ENCODE measurements around the gene GPC6.

The GPC6 gene

GRCh38 chr13:93847162-93847561 lies 620.6 kb downstream of the GPC6 start:
- H3K36me3 ChIP-seq (replicated peaks; ENCODE audit: low read depth, low read length) = no peaks in the 10 kb centered on the region
- H3K9ac ChIP-seq (ENCODE audit: low read length) = no peak overlapping the region
- H3K27ac ChIP-seq (ENCODE audit: low read length) = no peak overlapping the region
- TF ChIP-seq CTCF (IDR thresholded peaks at IDR 0.05; ENCODE audit: low read depth, low read length) (no peak), EZH2phosphoT487 (IDR thresholded peaks at IDR 0.05; ENCODE audit: low read depth) (no peak)
- H3K4me2 ChIP-seq (ENCODE audit: low read length) = 0 out of 2 replicates have a peak overlapping the region, but pooled peaks have one; percentile 2
- H3K27me3 ChIP-seq (ENCODE audit: low read depth, low read length) = no peaks in the 10 kb centered on the region
- H3K4me1 ChIP-seq (ENCODE audit: low read length) = peaks cover 18% of the 10 kb centered on the region
- no peaks in the 10 kb centered on the region for H4K20me1 ChIP-seq (ENCODE audit: insufficient read depth, low read length)
- no peaks in the 10 kb centered on the region for H3K79me2 ChIP-seq (ENCODE audit: low read length)
- H3K4me3 ChIP-seq (ENCODE audit: low read length) = no peak overlapping the region
- no peak overlapping the region for H2AFZ ChIP-seq (ENCODE audit: low read depth, low read length)
- no peaks in the 10 kb centered on the region for H3K9me3 ChIP-seq (ENCODE audit: insufficient read depth, low read length)

- H2AFZ ChIP-seq (ENCODE audit: low read depth, low read length) = peak overlapping the region; percentile 16; the same call in 1 of the 2 replicates
- H4K20me1 ChIP-seq (ENCODE audit: insufficient read depth, low read length) = no peaks in the 10 kb centered on the region
- no peak overlapping the region for H3K9ac ChIP-seq (ENCODE audit: low read length)
- peak overlapping the region; percentile 28 for H3K4me2 ChIP-seq (ENCODE audit: low read length)
- no peaks in the 10 kb centered on the region for H3K27me3 ChIP-seq (ENCODE audit: low read depth, low read length)
- peaks cover 18% of the 10 kb centered on the region for H3K4me1 ChIP-seq (ENCODE audit: low read length)
- no peaks in the 10 kb centered on the region for H3K79me2 ChIP-seq (ENCODE audit: low read length)
- peak overlapping the region; percentile 6; the same call in 1 of the 2 replicates for H3K4me3 ChIP-seq (ENCODE audit: low read length)
- no peaks in the 10 kb centered on the region for H3K36me3 ChIP-seq (replicated peaks; ENCODE audit: low read depth, low read length)
- H3K27ac ChIP-seq (ENCODE audit: low read length) = no peak overlapping the region
- H3K9me3 ChIP-seq (ENCODE audit: insufficient read depth, low read length) = no peaks in the 10 kb centered on the region
- TF ChIP-seq EZH2phosphoT487 (IDR thresholded peaks at IDR 0.05; ENCODE audit: low read depth) (no peak), CTCF (IDR thresholded peaks at IDR 0.05; ENCODE audit: low read depth, low read length) (no peak)
These were observed 621.6 kb downstream of the GPC6 start for GRCh38 chr13:93848247-93848646.

- H4K20me1 ChIP-seq (ENCODE audit: insufficient read depth, low read length) = no peaks in the 10 kb centered on the region
- no peak for TF ChIP-seq EZH2phosphoT487 (IDR thresholded peaks at IDR 0.05; ENCODE audit: low read depth)
- no peak for TF ChIP-seq CTCF (IDR thresholded peaks at IDR 0.05; ENCODE audit: low read depth, low read length)
These were observed 624.6 kb downstream of the GPC6 start for GRCh38 chr13:93851236-93851635.

GRCh38 chr13:93853912-93854311 lies 627.3 kb downstream of the GPC6 start:
- Histone ChIP-seq H3K4me3 (ENCODE audit: low read length) (no peak overlapping the region), H3K27me3 (ENCODE audit: low read depth, low read length) (no peaks in the 10 kb centered on the region), H4K20me1 (ENCODE audit: insufficient read depth, low read length) (no peaks in the 10 kb centered on the region), H3K27ac (ENCODE audit: low read length) (no peak overlapping the region), H3K9me3 (ENCODE audit: insufficient read depth, low read length) (no peaks in the 10 kb centered on the region), H3K36me3 (replicated peaks; ENCODE audit: low read depth, low read length) (no peaks in the 10 kb centered on the region), H2AFZ (ENCODE audit: low read depth, low read length) (no peak overlapping the region), H3K79me2 (ENCODE audit: low read length) (no peaks in the 10 kb centered on the region), H3K4me2 (ENCODE audit: low read length) (no peak overlapping the region), H3K9ac (ENCODE audit: low read length) (no peak overlapping the region), H3K4me1 (ENCODE audit: low read length) (no peaks in the 10 kb centered on the region)
- TF ChIP-seq EZH2phosphoT487 (IDR thresholded peaks at IDR 0.05; ENCODE audit: low read depth) = no peak
- no peak for TF ChIP-seq CTCF (IDR thresholded peaks at IDR 0.05; ENCODE audit: low read depth, low read length)

More at GRCh38 chr13:93851236-93851635, 624.6 kb downstream of the GPC6 start:
- Histone ChIP-seq H3K79me2 (ENCODE audit: low read length) (no peaks in the 10 kb centered on the region), H3K4me3 (ENCODE audit: low read length) (no peak overlapping the region), H3K9ac (ENCODE audit: low read length) (no peak overlapping the region), H3K36me3 (replicated peaks; ENCODE audit: low read depth, low read length) (no peaks in the 10 kb centered on the region), H3K4me2 (ENCODE audit: low read length) (no peak overlapping the region), H3K27ac (ENCODE audit: low read length) (no peak overlapping the region), H3K9me3 (ENCODE audit: insufficient read depth, low read length) (no peaks in the 10 kb centered on the region), H2AFZ (ENCODE audit: low read depth, low read length) (no peak overlapping the region), H3K27me3 (ENCODE audit: low read depth, low read length) (no peaks in the 10 kb centered on the region), H3K4me1 (ENCODE audit: low read length) (peaks cover 18% of the 10 kb centered on the region)
